ENCODE measurements around the gene EIF2S3. TPM values are rescaled to one million over a fixed set of nuclear protein-coding genes. Genes with fewer than 3 reads are reported as not detected.

Gene EIF2S3
- polyA plus RNA-seq, 1 donor from 2014 or later: 93.9 TPM

DNA sequence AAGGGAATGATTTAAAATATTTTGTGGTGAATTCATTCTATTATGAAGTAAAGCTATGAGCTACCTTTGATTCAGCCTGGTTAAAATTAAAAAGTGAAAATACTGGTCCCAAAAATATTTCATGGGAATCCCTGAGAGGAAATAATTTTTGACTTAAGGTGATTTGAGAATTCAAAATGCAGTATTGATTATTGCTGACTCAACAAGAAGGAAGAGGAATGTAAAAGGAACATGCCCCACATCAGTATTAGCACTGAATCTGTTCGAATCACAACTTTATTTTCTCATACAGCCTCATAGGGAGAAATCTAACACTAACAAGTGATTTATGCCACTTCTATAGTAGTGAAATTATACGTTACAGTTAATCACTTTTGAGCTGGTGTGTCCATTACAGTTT lies 27.7 kb downstream of the EIF2S3 start:
- Histone ChIP-seq H3K9me2 (ENCODE audit: insufficient read depth, low read length) (no peaks in the 10 kb centered on the region), H3K27me3 (ENCODE audit: insufficient read depth, low read depth, low read length) (no peaks in the 10 kb centered on the region), H3K4me3 (ENCODE audit: low read length) (no peak overlapping the region), H3K9me3 (ENCODE audit: low read length) (no peaks in the 10 kb centered on the region), H4K20me1 (ENCODE audit: insufficient read depth) (no peaks in the 10 kb centered on the region), H3F3A (ENCODE audit: insufficient read depth, low read length, poor library complexity, severe bottlenecking) (no peaks in the 10 kb centered on the region), H3K27ac (ENCODE audit: low read length) (no peak overlapping the region), H3K9ac (ENCODE audit: low read length) (no peak overlapping the region), H3K79me2 (replicated peaks; ENCODE audit: insufficient read depth, low read length) (no peaks in the 10 kb centered on the region), H3K4me2 (ENCODE audit: low read length) (no peak overlapping the region), H2AFZ (ENCODE audit: low read depth, low read length) (no peak overlapping the region), H3K36me3 (ENCODE audit: insufficient read depth, low read length) (no peaks in the 10 kb centered on the region)
- TF ChIP-seq EP300 (conservative IDR thresholded peaks at IDR 0.05; ENCODE audit: poor library complexity, severe bottlenecking): no peak
- TF ChIP-seq TAF1 (IDR thresholded peaks at IDR 0.05; ENCODE audit: low read depth): no peak
- no peak for TF ChIP-seq EZH2 (IDR thresholded peaks at IDR 0.05; ENCODE audit: borderline replicate concordance, insufficient read depth, low read length, poor library complexity, severe bottlenecking)
- TF ChIP-seq, protein P1, sequence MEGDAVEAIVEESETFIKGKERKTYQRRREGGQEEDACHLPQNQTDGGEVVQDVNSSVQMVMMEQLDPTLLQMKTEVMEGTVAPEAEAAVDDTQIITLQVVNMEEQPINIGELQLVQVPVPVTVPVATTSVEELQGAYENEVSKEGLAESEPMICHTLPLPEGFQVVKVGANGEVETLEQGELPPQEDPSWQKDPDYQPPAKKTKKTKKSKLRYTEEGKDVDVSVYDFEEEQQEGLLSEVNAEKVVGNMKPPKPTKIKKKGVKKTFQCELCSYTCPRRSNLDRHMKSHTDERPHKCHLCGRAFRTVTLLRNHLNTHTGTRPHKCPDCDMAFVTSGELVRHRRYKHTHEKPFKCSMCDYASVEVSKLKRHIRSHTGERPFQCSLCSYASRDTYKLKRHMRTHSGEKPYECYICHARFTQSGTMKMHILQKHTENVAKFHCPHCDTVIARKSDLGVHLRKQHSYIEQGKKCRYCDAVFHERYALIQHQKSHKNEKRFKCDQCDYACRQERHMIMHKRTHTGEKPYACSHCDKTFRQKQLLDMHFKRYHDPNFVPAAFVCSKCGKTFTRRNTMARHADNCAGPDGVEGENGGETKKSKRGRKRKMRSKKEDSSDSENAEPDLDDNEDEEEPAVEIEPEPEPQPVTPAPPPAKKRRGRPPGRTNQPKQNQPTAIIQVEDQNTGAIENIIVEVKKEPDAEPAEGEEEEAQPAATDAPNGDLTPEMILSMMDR (IDR thresholded peaks at IDR 0.05; ENCODE audit: poor library complexity, severe bottlenecking): no peak
- no peak for TF ChIP-seq MXI1 (conservative IDR thresholded peaks at IDR 0.05; ENCODE audit: poor library complexity, severe bottlenecking)
- TF ChIP-seq, protein P2, sequence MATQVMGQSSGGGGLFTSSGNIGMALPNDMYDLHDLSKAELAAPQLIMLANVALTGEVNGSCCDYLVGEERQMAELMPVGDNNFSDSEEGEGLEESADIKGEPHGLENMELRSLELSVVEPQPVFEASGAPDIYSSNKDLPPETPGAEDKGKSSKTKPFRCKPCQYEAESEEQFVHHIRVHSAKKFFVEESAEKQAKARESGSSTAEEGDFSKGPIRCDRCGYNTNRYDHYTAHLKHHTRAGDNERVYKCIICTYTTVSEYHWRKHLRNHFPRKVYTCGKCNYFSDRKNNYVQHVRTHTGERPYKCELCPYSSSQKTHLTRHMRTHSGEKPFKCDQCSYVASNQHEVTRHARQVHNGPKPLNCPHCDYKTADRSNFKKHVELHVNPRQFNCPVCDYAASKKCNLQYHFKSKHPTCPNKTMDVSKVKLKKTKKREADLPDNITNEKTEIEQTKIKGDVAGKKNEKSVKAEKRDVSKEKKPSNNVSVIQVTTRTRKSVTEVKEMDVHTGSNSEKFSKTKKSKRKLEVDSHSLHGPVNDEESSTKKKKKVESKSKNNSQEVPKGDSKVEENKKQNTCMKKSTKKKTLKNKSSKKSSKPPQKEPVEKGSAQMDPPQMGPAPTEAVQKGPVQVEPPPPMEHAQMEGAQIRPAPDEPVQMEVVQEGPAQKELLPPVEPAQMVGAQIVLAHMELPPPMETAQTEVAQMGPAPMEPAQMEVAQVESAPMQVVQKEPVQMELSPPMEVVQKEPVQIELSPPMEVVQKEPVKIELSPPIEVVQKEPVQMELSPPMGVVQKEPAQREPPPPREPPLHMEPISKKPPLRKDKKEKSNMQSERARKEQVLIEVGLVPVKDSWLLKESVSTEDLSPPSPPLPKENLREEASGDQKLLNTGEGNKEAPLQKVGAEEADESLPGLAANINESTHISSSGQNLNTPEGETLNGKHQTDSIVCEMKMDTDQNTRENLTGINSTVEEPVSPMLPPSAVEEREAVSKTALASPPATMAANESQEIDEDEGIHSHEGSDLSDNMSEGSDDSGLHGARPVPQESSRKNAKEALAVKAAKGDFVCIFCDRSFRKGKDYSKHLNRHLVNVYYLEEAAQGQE (IDR thresholded peaks at IDR 0.05; ENCODE audit: borderline replicate concordance): no peak

DNA sequence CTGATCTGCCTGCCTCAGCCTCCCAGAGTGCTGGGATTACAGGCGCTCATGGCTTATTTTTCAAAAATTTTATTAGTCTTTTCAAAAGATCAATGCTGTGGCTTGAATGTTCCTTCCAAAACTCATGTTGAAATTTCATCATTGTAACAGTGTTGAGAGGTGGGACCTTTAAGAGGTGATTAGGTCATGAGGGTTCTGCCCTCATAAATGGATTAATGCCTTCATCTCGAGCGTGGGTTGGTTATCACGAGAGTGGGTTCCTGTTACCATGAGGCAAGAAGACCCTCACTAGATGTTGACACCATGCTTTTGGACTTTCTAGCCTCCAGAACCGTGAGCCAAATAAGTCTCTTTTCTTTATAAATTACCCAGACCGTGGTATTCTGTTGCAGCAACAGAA lies 30.3 kb downstream of the EIF2S3 start:
- Histone ChIP-seq H3K4me3 (ENCODE audit: low read length) (no peak overlapping the region), H3K4me2 (ENCODE audit: low read length) (no peak overlapping the region), H3K27me3 (ENCODE audit: insufficient read depth, low read depth, low read length) (no peaks in the 10 kb centered on the region), H3K79me2 (replicated peaks; ENCODE audit: insufficient read depth, low read length) (no peaks in the 10 kb centered on the region), H3F3A (ENCODE audit: insufficient read depth, low read length, poor library complexity, severe bottlenecking) (no peaks in the 10 kb centered on the region), H3K9ac (ENCODE audit: low read length) (no peak overlapping the region), H2AFZ (ENCODE audit: low read depth, low read length) (no peak overlapping the region), H3K9me3 (ENCODE audit: low read length) (no peaks in the 10 kb centered on the region), H3K27ac (ENCODE audit: low read length) (no peak overlapping the region), H3K9me2 (ENCODE audit: insufficient read depth, low read length) (no peaks in the 10 kb centered on the region), H3K36me3 (ENCODE audit: insufficient read depth, low read length) (no peaks in the 10 kb centered on the region), H4K20me1 (ENCODE audit: insufficient read depth) (no peaks in the 10 kb centered on the region)
- no peak for TF ChIP-seq TAF1 (IDR thresholded peaks at IDR 0.05; ENCODE audit: low read depth)
- TF ChIP-seq, protein P2 (IDR thresholded peaks at IDR 0.05; ENCODE audit: borderline replicate concordance): no peak
- no peak for TF ChIP-seq EP300 (conservative IDR thresholded peaks at IDR 0.05; ENCODE audit: poor library complexity, severe bottlenecking)
- TF ChIP-seq POLR2AphosphoS5 (IDR thresholded peaks at IDR 0.05): no peak
- TF ChIP-seq RAD21 (conservative IDR thresholded peaks at IDR 0.05): no peak
- TF ChIP-seq SMC3 (conservative IDR thresholded peaks at IDR 0.05; ENCODE audit: poor library complexity): no peak
- no peak for TF ChIP-seq EZH2 (IDR thresholded peaks at IDR 0.05; ENCODE audit: borderline replicate concordance, insufficient read depth, low read length, poor library complexity, severe bottlenecking)
- TF ChIP-seq MXI1 (conservative IDR thresholded peaks at IDR 0.05; ENCODE audit: poor library complexity, severe bottlenecking): no peak
- TF ChIP-seq, protein P1 (IDR thresholded peaks at IDR 0.05; ENCODE audit: poor library complexity, severe bottlenecking): no peak
